Measurements from ENCODE around the gene AUTS2. TPM values are rescaled to one million over a fixed set of nuclear protein-coding genes. Genes with fewer than 3 reads are reported as not detected.

AUTS2 gene
- polyA plus RNA-seq, 4 donors, result 69.8 to 109 (median 76.8) TPM

GRCh38 chr7:69599286-69599954, 1.1 kb downstream of the AUTS2 start:
- peak in 1 of 4 donors; percentile 48 for DNase-seq (ENCODE audit: low read depth in 4 of 4, low spot score in 3 of 4)

- DNase-seq (ENCODE audit: low read depth in 4 of 4, low spot score in 3 of 4), result no peak
Observed at GRCh38 chr7:69599955-69600709, 1.9 kb downstream of the AUTS2 start.

GRCh38 chr7:69600710-69601519, 2.6 kb downstream of the AUTS2 start:
- no peak for DNase-seq (ENCODE audit: low read depth in 4 of 4, low spot score in 3 of 4)

GRCh38 chr7:69602522-69602921, 4.2 kb downstream of the AUTS2 start:
- DNase-seq (ENCODE audit: low read depth in 4 of 4, low spot score in 3 of 4), result no peak

GRCh38 chr7:69603351-69603750, 5.1 kb downstream of the AUTS2 start:
- no peak for DNase-seq (ENCODE audit: low read depth in 4 of 4, low spot score in 3 of 4)

GRCh38 chr7:69603937-69604494, 5.7 kb downstream of the AUTS2 start:
- no peak for DNase-seq (ENCODE audit: low read depth in 4 of 4, low spot score in 3 of 4)

GRCh38 chr7:69605070-69605469, 6.8 kb downstream of the AUTS2 start:
- no peak for DNase-seq (ENCODE audit: low read depth in 4 of 4, low spot score in 3 of 4)

- no peak for DNase-seq (ENCODE audit: low read depth in 4 of 4, low spot score in 3 of 4)
Observed at GRCh38 chr7:69605546-69605945, 7.3 kb downstream of the AUTS2 start.

GRCh38 chr7:69608049-69608448, 9.8 kb downstream of the AUTS2 start:
- no peak for DNase-seq (ENCODE audit: low read depth in 4 of 4, low spot score in 3 of 4)

GRCh38 chr7:69608878-69609277, 10.6 kb downstream of the AUTS2 start:
- no peak for DNase-seq (ENCODE audit: low read depth in 4 of 4, low spot score in 3 of 4)

GRCh38 chr7:69609541-69610373, 11.5 kb downstream of the AUTS2 start:
- no peak for DNase-seq (ENCODE audit: low read depth in 4 of 4, low spot score in 3 of 4)

- DNase-seq (ENCODE audit: low read depth in 4 of 4, low spot score in 3 of 4), result no peak
Observed at GRCh38 chr7:69610374-69611084, 12.3 kb downstream of the AUTS2 start.

GRCh38 chr7:69612981-69613380, 14.7 kb downstream of the AUTS2 start:
- DNase-seq (ENCODE audit: low read depth in 4 of 4, low spot score in 3 of 4), result no peak

GRCh38 chr7:69613846-69614245, 15.6 kb downstream of the AUTS2 start:
- no peak for DNase-seq (ENCODE audit: low read depth in 4 of 4, low spot score in 3 of 4)

GRCh38 chr7:69615685-69616084, 17.4 kb downstream of the AUTS2 start:
- DNase-seq (ENCODE audit: low read depth in 4 of 4, low spot score in 3 of 4), result no peak

- no peak for DNase-seq (ENCODE audit: low read depth in 4 of 4, low spot score in 3 of 4)
Observed at GRCh38 chr7:69617364-69617763, 19.1 kb downstream of the AUTS2 start.

GRCh38 chr7:69619054-69619453, 20.8 kb downstream of the AUTS2 start:
- no peak for DNase-seq (ENCODE audit: low read depth in 4 of 4, low spot score in 3 of 4)

- DNase-seq (ENCODE audit: low read depth in 4 of 4, low spot score in 3 of 4), result no peak
Observed at GRCh38 chr7:69619635-69620034, 21.4 kb downstream of the AUTS2 start.

GRCh38 chr7:69620063-69620462, 21.8 kb downstream of the AUTS2 start:
- no peak for DNase-seq (ENCODE audit: low read depth in 4 of 4, low spot score in 3 of 4)

GRCh38 chr7:69620650-69621049, 22.4 kb downstream of the AUTS2 start:
- DNase-seq (ENCODE audit: low read depth in 4 of 4, low spot score in 3 of 4), result no peak

Measured in left renal pelvis (tissue), 4 donors.